Ishikawa (cell line): Measurements from ENCODE around the gene SRSF4.
A peak's percentile ranks its signal among the peaks of the same experiment; 100 is the strongest.

Experiments used
- CEBPB ChIP-seq: IDR thresholded peaks from 2 replicates; pipeline ENCODE4 v1.6.1; 2012
- CREB1 ChIP-seq: IDR thresholded peaks from 2 replicates; pipeline ENCODE4 v1.6.1; 2012; ENCODE audit warnings: low read depth
- EGR1 ChIP-seq: IDR thresholded peaks from 2 replicates; pipeline ENCODE4 v1.6.1; 2012
- EP300 ChIP-seq: IDR thresholded peaks from 2 replicates; pipeline ENCODE4 v1.6.1; 2012; ENCODE audit warnings: borderline replicate concordance
- FOXM1 ChIP-seq: IDR thresholded peaks from 2 replicates; pipeline ENCODE4 v1.6.1; 2012; ENCODE audit warnings: low read depth, borderline replicate concordance
- MAX ChIP-seq: IDR thresholded peaks from 2 replicates; pipeline ENCODE4 v1.6.1; 2012
- NFIC ChIP-seq: IDR thresholded peaks from 2 replicates; pipeline ENCODE4 v1.6.1; 2012
- RAD21 ChIP-seq: IDR thresholded peaks from 2 replicates; pipeline ENCODE4 v1.6.1; 2012; ENCODE audit warnings: low read depth
- TAF1 ChIP-seq: IDR thresholded peaks from 2 replicates; pipeline ENCODE4 v1.6.1; 2012; ENCODE audit warnings: low read depth, mild to moderate bottlenecking
- TCF12 ChIP-seq: IDR thresholded peaks from 2 replicates; pipeline ENCODE4 v1.6.1; 2012; ENCODE audit warnings: low read depth
- TEAD4 ChIP-seq: IDR thresholded peaks from 2 replicates; pipeline ENCODE4 v1.6.1; 2012
- YY1 ChIP-seq: IDR thresholded peaks from 2 replicates; pipeline ENCODE4 v1.6.1; 2012; ENCODE audit warnings: low read depth
- ZBTB7A ChIP-seq: IDR thresholded peaks from 2 replicates; pipeline ENCODE4 v1.6.1; 2012; ENCODE audit warnings: low read depth
- TF ChIP-seq, protein P1 (sequence below): IDR thresholded peaks from 2 replicates; pipeline ENCODE4 v1.6.1; 2012
- TF ChIP-seq, protein P2 (sequence below): IDR thresholded peaks from 2 replicates; pipeline ENCODE4 v1.6.1; 2012; ENCODE audit warnings: low read depth, mild to moderate bottlenecking

Gene SRSF4

GRCh38 chr1:29119121-29119929, 62.4 kb downstream of the SRSF4 start:
- TF ChIP-seq FOXM1, result no peak
- TF ChIP-seq EP300, result no peak
- TF ChIP-seq RAD21, result no peak
- TF ChIP-seq CREB1, result no peak
- TF ChIP-seq TCF12, result no peak
- TF ChIP-seq YY1, result no peak
- TF ChIP-seq MAX, result no peak
- TF ChIP-seq, protein P1, sequence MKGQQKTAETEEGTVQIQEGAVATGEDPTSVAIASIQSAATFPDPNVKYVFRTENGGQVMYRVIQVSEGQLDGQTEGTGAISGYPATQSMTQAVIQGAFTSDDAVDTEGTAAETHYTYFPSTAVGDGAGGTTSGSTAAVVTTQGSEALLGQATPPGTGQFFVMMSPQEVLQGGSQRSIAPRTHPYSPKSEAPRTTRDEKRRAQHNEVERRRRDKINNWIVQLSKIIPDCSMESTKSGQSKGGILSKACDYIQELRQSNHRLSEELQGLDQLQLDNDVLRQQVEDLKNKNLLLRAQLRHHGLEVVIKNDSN, result no peak
- TF ChIP-seq EGR1, result no peak
- no peak for TF ChIP-seq NFIC

- TF ChIP-seq FOXM1 (no peak), RAD21 (peak; percentile 25)
Observed at GRCh38 chr1:29117381-29117780, 64.3 kb downstream of the SRSF4 start.

- TF ChIP-seq ZBTB7A (no peak), RAD21 (no peak), MAX (no peak), FOXM1 (no peak), NFIC (no peak), TCF12 (no peak), TEAD4 (no peak), CREB1 (no peak), CEBPB (no peak)
- TF ChIP-seq, protein P2, sequence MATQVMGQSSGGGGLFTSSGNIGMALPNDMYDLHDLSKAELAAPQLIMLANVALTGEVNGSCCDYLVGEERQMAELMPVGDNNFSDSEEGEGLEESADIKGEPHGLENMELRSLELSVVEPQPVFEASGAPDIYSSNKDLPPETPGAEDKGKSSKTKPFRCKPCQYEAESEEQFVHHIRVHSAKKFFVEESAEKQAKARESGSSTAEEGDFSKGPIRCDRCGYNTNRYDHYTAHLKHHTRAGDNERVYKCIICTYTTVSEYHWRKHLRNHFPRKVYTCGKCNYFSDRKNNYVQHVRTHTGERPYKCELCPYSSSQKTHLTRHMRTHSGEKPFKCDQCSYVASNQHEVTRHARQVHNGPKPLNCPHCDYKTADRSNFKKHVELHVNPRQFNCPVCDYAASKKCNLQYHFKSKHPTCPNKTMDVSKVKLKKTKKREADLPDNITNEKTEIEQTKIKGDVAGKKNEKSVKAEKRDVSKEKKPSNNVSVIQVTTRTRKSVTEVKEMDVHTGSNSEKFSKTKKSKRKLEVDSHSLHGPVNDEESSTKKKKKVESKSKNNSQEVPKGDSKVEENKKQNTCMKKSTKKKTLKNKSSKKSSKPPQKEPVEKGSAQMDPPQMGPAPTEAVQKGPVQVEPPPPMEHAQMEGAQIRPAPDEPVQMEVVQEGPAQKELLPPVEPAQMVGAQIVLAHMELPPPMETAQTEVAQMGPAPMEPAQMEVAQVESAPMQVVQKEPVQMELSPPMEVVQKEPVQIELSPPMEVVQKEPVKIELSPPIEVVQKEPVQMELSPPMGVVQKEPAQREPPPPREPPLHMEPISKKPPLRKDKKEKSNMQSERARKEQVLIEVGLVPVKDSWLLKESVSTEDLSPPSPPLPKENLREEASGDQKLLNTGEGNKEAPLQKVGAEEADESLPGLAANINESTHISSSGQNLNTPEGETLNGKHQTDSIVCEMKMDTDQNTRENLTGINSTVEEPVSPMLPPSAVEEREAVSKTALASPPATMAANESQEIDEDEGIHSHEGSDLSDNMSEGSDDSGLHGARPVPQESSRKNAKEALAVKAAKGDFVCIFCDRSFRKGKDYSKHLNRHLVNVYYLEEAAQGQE, result no peak
- TF ChIP-seq, protein P1, result no peak
Observed at GRCh38 chr1:29114654-29115053, 67.0 kb downstream of the SRSF4 start.

GRCh38 chr1:29113413-29114117, 68.1 kb downstream of the SRSF4 start:
- TF ChIP-seq TAF1, result no peak
- no peak for TF ChIP-seq CREB1
- no peak for TF ChIP-seq FOXM1
- TF ChIP-seq EP300, result no peak
- TF ChIP-seq EGR1, result no peak
- no peak for TF ChIP-seq YY1
- TF ChIP-seq, protein P2, result no peak
- TF ChIP-seq RAD21, result no peak
- no peak for TF ChIP-seq CEBPB
- TF ChIP-seq TCF12, result no peak
- TF ChIP-seq, protein P1, result no peak
- TF ChIP-seq MAX, result no peak
- TF ChIP-seq NFIC, result no peak
- no peak for TF ChIP-seq ZBTB7A
- no peak for TF ChIP-seq TEAD4
